Measurements from ENCODE around the gene SYNE1.
"Not testable (repeated sequence)": the region's sequence is repeated elsewhere in the genome, so short reads cannot be mapped to it uniquely, and the experiment has no call there.

- not testable (repeated sequence) for TF ChIP-seq CTCF (conservative IDR thresholded peaks at IDR 0.05); ZFX (IDR thresholded peaks at IDR 0.05)
Measured at GRCh38 chr6:152491501-152491900, 145.7 kb downstream of the SYNE1 start.

Measured in C4-2B (cell line).